SK-N-MC (cell line): Measurements from ENCODE around the gene CALD1.

Experiments
- DNase-seq: peaks from one replicate; pipeline ENCODE4 v3.0.0-alpha.2; 2011; ENCODE audit warnings: low read depth, low spot score
- H3K27ac ChIP-seq: fragments of 200-600 bp; sonication (generic); 2 replicates; pipeline ENCODE4 v1.5.1; 2016; ENCODE audit warnings: mixed run types
- H3K36me3 ChIP-seq: fragments of 200-600 bp; sonication (generic); 2 replicates; pipeline ENCODE4 v1.6.1; 2017; ENCODE audit warnings: antibody characterized with exemption, low read length, mixed read lengths; ENCODE audit not compliant: insufficient read depth
- H3K4me3 ChIP-seq: fragments of 200-600 bp; sonication (generic); 2 replicates; pipeline ENCODE4 v1.5.1; 2016
- H3K9ac ChIP-seq: fragments of 200-600 bp; sonication (generic); 2 replicates; pipeline ENCODE4 v1.8.0; 2017; ENCODE audit warnings: mixed run types, mixed read lengths; ENCODE audit not compliant: insufficient read length
- H3K9me3 ChIP-seq: fragments of 200-600 bp; sonication (generic); 2 replicates; pipeline ENCODE4 v1.6.1; 2017; ENCODE audit warnings: low read depth, mild to moderate bottlenecking, antibody characterized with exemption, low read length, moderate library complexity, mixed read lengths
- EZH2 ChIP-seq: fragments of 200-600 bp; sonication (generic); IDR thresholded peaks from one replicate; pipeline ENCODE4 v1.6.1; 2017; ENCODE audit warnings: antibody characterized with exemption
- FOXP2 ChIP-seq: optimal IDR thresholded peaks from 2 replicates; pipeline ENCODE3; 2011; ENCODE audit warnings: mild to moderate bottlenecking, moderate library complexity; ENCODE audit not compliant: insufficient read depth; ENCODE audit errors: extremely low read length, control extremely low read depth
- POLR2AphosphoS5 ChIP-seq: IDR thresholded peaks from 2 replicates; pipeline ENCODE4 v1.6.1; 2012; ENCODE audit warnings: mild to moderate bottlenecking, low read depth, low read length, borderline replicate concordance

CALD1 gene

GRCh38 chr7:134891696-134892678, 112.6 kb downstream of the CALD1 start:
- H3K9ac ChIP-seq: no peak overlapping the region
- no peak for TF ChIP-seq POLR2AphosphoS5
- TF ChIP-seq FOXP2: no peak
- TF ChIP-seq EZH2: no peak
- H3K36me3 ChIP-seq: no peaks in the 10 kb centered on the region
- no peak overlapping the region for H3K27ac ChIP-seq
- no peak for DNase-seq
- H3K4me3 ChIP-seq: peak overlapping the region; percentile 73
- no peaks in the 10 kb centered on the region for H3K9me3 ChIP-seq

- Histone ChIP-seq H3K4me3 (no peak overlapping the region), H3K9me3 (no peaks in the 10 kb centered on the region), H3K36me3 (no peaks in the 10 kb centered on the region), H3K27ac (no peak overlapping the region), H3K9ac (no peak overlapping the region)
- TF ChIP-seq EZH2 (no peak), FOXP2 (no peak), POLR2AphosphoS5 (no peak)
- DNase-seq: no peak
These were observed 113.5 kb downstream of the CALD1 start for GRCh38 chr7:134892963-134893362.

- Histone ChIP-seq H3K36me3 (no peaks in the 10 kb centered on the region), H3K4me3 (no peak overlapping the region), H3K27ac (no peak overlapping the region), H3K9ac (no peak overlapping the region), H3K9me3 (no peaks in the 10 kb centered on the region)
- no peak for DNase-seq
- no peak for TF ChIP-seq EZH2
- no peak for TF ChIP-seq POLR2AphosphoS5
- no peak for TF ChIP-seq FOXP2
These were observed 114.5 kb downstream of the CALD1 start for GRCh38 chr7:134893920-134894319.

- Histone ChIP-seq H3K9ac (no peak overlapping the region), H3K27ac (no peak overlapping the region), H3K4me3 (no peak overlapping the region), H3K9me3 (no peaks in the 10 kb centered on the region), H3K36me3 (no peaks in the 10 kb centered on the region)
- DNase-seq: no peak
- TF ChIP-seq EZH2 (no peak), POLR2AphosphoS5 (no peak), FOXP2 (no peak)
These were observed 115.5 kb downstream of the CALD1 start for GRCh38 chr7:134894928-134895327.

GRCh38 chr7:134896073-134896472, 116.6 kb downstream of the CALD1 start:
- no peak overlapping the region for H3K27ac ChIP-seq
- no peak overlapping the region for H3K9ac ChIP-seq
- no peaks in the 10 kb centered on the region for H3K9me3 ChIP-seq
- H3K4me3 ChIP-seq: no peak overlapping the region
- DNase-seq: no peak
- TF ChIP-seq EZH2: no peak
- TF ChIP-seq POLR2AphosphoS5: no peak
- no peak for TF ChIP-seq FOXP2
- H3K36me3 ChIP-seq: no peaks in the 10 kb centered on the region

GRCh38 chr7:134897936-134898335, 118.5 kb downstream of the CALD1 start:
- no peaks in the 10 kb centered on the region for H3K9me3 ChIP-seq
- TF ChIP-seq EZH2 (no peak), FOXP2 (no peak), POLR2AphosphoS5 (no peak)
- H3K27ac ChIP-seq: no peak overlapping the region
- no peak for DNase-seq
- no peaks in the 10 kb centered on the region for H3K36me3 ChIP-seq
- H3K4me3 ChIP-seq: no peak overlapping the region
- no peak overlapping the region for H3K9ac ChIP-seq

- Histone ChIP-seq H3K9me3 (no peaks in the 10 kb centered on the region), H3K4me3 (no peak overlapping the region), H3K36me3 (no peaks in the 10 kb centered on the region), H3K27ac (no peak overlapping the region), H3K9ac (no peak overlapping the region)
- TF ChIP-seq POLR2AphosphoS5: no peak
- TF ChIP-seq FOXP2: no peak
- no peak for TF ChIP-seq EZH2
- DNase-seq: no peak
These were observed 120.3 kb downstream of the CALD1 start for GRCh38 chr7:134899729-134900128.

GRCh38 chr7:134900166-134900982, 120.9 kb downstream of the CALD1 start:
- TF ChIP-seq POLR2AphosphoS5: no peak
- TF ChIP-seq EZH2: no peak
- no peak for TF ChIP-seq FOXP2
- no peaks in the 10 kb centered on the region for H3K9me3 ChIP-seq
- no peak overlapping the region for H3K4me3 ChIP-seq
- H3K9ac ChIP-seq: no peak overlapping the region
- H3K36me3 ChIP-seq: no peaks in the 10 kb centered on the region
- no peak for DNase-seq
- H3K27ac ChIP-seq: no peak overlapping the region
